ENCODE measurements around the gene INPP5D. TPM values are rescaled to one million over a fixed set of nuclear protein-coding genes. Genes with fewer than 3 reads are reported as not detected.

The INPP5D gene
- total and polyA plus RNA-seq, 2 donors (not counting 1 experiment from before 2014, with no cell fraction given), result 0.01 to 0.33 TPM

DNA sequence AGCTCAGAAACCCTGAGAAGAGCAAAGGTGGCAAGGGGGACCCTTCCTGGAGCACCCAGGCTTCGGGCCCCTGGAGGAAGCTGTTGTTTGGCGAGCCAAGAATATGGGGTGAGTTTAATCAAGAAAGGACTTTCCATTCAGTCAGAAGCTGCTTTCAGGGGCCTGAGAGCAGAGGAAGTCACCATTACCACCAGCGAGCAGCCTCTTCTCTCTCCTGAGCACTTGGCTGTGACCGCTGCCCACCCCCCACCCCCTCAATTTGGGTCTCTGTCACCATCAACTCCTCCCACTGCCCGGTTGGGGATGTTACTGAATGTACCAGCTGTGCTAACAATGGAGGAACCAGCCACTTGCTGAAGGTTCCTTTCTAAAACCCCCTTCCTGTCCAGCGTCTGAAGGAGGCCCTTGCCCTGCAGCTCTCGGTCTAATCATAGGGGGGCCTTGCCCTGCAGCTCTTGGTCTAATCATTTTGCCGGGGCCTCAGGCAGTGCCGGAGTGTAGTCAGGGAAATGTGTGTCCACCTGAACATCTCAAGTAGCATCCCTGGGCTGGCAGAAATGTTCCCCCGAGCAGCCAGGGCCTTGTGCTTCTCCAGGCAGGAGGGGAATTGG lies 943 bp downstream of the INPP5D start:
- no peak for TF ChIP-seq EZH2 (IDR thresholded peaks at IDR 0.05; ENCODE audit: low read length, missing control alignments)
- TF ChIP-seq, protein P1, sequence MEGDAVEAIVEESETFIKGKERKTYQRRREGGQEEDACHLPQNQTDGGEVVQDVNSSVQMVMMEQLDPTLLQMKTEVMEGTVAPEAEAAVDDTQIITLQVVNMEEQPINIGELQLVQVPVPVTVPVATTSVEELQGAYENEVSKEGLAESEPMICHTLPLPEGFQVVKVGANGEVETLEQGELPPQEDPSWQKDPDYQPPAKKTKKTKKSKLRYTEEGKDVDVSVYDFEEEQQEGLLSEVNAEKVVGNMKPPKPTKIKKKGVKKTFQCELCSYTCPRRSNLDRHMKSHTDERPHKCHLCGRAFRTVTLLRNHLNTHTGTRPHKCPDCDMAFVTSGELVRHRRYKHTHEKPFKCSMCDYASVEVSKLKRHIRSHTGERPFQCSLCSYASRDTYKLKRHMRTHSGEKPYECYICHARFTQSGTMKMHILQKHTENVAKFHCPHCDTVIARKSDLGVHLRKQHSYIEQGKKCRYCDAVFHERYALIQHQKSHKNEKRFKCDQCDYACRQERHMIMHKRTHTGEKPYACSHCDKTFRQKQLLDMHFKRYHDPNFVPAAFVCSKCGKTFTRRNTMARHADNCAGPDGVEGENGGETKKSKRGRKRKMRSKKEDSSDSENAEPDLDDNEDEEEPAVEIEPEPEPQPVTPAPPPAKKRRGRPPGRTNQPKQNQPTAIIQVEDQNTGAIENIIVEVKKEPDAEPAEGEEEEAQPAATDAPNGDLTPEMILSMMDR (conservative IDR thresholded peaks at IDR 0.05 in 1 of 2, IDR thresholded peaks at IDR 0.05 in 1 of 2; ENCODE audit: low read depth in 1 of 2, low read length in 2 of 2), result no peak
- no peaks in the 10 kb centered on the region for H3K27me3 ChIP-seq (ENCODE audit: control insufficient read depth, insufficient read depth, low read length)
- H3K27ac ChIP-seq (ENCODE audit: insufficient read depth, low read length), result no peak overlapping the region
- H3K4me1 ChIP-seq (ENCODE audit: control insufficient read depth, extremely low read depth, insufficient read depth, low read length), result no peaks in the 10 kb centered on the region
- no peak overlapping the region for H3K4me2 ChIP-seq (ENCODE audit: extremely low read depth, insufficient read depth, low read length)
- no peaks in the 10 kb centered on the region for H3K9me3 ChIP-seq (ENCODE audit: control insufficient read depth, insufficient read depth, low read depth, low read length)
- no peaks in the 10 kb centered on the region for H3K36me3 ChIP-seq (ENCODE audit: control insufficient read depth, insufficient read depth, low read length)
- H4K20me1 ChIP-seq (ENCODE audit: control insufficient read depth, extremely low read depth, insufficient read depth, low read length), result no peaks in the 10 kb centered on the region
- H3K79me2 ChIP-seq (ENCODE audit: control insufficient read depth, insufficient read depth, low read length), result no peaks in the 10 kb centered on the region
- no peak overlapping the region for H3K4me3 ChIP-seq (replicated peaks in 1 of 4; ENCODE audit: control extremely low read depth in 1 of 4, insufficient read depth in 1 of 4, low read depth in 3 of 4, low read length in 4 of 4)
- no peak overlapping the region for H3K9ac ChIP-seq (ENCODE audit: insufficient read depth, low read length)
- DNase-seq (ENCODE audit: low read depth in 2 of 2), result no peak
- no peak overlapping the region for H2AFZ ChIP-seq (ENCODE audit: low read length)

DNA sequence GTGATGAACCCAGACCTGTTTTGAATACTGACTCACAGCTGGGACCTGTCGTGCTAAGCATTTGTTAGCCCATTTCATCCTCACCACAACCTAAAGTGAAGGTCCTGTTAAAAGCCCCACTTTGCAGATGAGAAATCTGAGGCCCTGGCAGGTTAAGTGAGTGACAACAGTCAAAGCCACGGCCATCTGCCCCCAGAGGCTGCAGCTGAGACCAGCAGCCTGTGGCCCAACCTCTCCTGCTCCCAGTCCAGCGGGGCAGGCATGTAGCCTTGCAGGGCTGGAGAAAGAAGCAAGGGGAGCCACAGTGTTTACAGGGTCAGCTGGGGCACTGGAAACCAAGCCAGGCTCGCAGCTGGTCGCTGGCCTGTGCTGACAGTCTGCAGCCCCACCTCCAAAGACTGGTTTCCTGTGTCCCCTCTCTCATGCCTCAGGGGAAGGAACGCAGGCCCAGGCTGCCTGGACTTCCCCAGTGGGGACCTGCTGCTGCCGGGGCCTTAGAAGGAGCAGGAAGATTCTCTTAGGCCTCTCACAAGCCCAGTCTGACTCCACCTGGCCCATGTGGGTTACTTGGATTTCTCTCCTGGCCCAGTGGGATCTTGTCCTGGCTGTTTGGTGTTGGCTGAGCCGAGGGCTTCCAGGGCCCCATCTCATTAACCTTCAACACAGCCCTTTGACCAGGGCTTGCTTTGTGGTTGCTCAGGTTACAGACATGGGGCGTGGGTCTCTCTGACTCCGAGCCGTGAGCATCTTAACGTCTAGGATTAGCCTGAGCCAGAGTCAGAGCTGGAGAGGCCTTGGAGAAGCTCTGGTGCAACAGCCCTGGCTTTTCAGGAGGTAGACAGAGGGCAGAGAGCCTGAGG lies 1.7 kb downstream of the INPP5D start:
- Histone ChIP-seq H2AFZ (ENCODE audit: low read length) (peak overlapping the region; percentile 20), H3K4me1 (ENCODE audit: control insufficient read depth, extremely low read depth, insufficient read depth, low read length) (no peaks in the 10 kb centered on the region), H3K27me3 (ENCODE audit: control insufficient read depth, insufficient read depth, low read length) (no peaks in the 10 kb centered on the region), H3K36me3 (ENCODE audit: control insufficient read depth, insufficient read depth, low read length) (no peaks in the 10 kb centered on the region), H3K9ac (ENCODE audit: insufficient read depth, low read length) (no peak overlapping the region), H3K9me3 (ENCODE audit: control insufficient read depth, insufficient read depth, low read depth, low read length) (no peaks in the 10 kb centered on the region), H3K4me2 (ENCODE audit: extremely low read depth, insufficient read depth, low read length) (no peak overlapping the region), H4K20me1 (ENCODE audit: control insufficient read depth, extremely low read depth, insufficient read depth, low read length) (no peaks in the 10 kb centered on the region), H3K4me3 (replicated peaks in 1 of 4; ENCODE audit: control extremely low read depth in 1 of 4, insufficient read depth in 1 of 4, low read depth in 3 of 4, low read length in 4 of 4) (no peak overlapping the region), H3K27ac (ENCODE audit: insufficient read depth, low read length) (no peak overlapping the region), H3K79me2 (ENCODE audit: control insufficient read depth, insufficient read depth, low read length) (no peaks in the 10 kb centered on the region)
- TF ChIP-seq, protein P1 (conservative IDR thresholded peaks at IDR 0.05 in 1 of 2, IDR thresholded peaks at IDR 0.05 in 1 of 2; ENCODE audit: low read depth in 1 of 2, low read length in 2 of 2), result peak; percentile 21 to 33
- TF ChIP-seq EZH2 (IDR thresholded peaks at IDR 0.05; ENCODE audit: low read length, missing control alignments), result no peak
- DNase-seq (ENCODE audit: low read depth in 2 of 2), result peak in 1 of 2 donors; percentile 61

DNA sequence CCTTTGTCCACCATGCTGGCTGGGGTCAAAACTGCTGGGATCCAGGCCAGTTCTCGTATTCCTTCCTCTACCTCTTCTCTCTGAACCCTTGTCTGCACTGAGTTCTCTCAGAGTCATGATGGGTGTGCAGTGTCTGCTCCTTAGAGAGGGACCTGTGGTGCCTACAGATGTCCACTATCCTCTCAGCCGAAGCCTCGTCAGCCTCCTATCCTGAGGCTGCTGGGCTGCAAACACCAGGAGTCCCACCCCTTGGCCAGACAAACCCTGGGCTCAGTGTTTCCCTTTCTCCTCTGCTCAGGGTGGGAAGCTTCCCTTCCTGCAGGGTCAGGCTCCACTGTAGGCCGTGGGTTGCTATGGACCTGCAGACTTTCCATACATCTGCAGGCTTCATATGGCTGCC lies 2.3 kb downstream of the INPP5D start:
- no peaks in the 10 kb centered on the region for H3K36me3 ChIP-seq (ENCODE audit: control insufficient read depth, insufficient read depth, low read length)
- H3K27me3 ChIP-seq (ENCODE audit: control insufficient read depth, insufficient read depth, low read length), result no peaks in the 10 kb centered on the region
- no peak overlapping the region for H3K4me3 ChIP-seq (replicated peaks in 1 of 4; ENCODE audit: control extremely low read depth in 1 of 4, insufficient read depth in 1 of 4, low read depth in 3 of 4, low read length in 4 of 4)
- no peaks in the 10 kb centered on the region for H4K20me1 ChIP-seq (ENCODE audit: control insufficient read depth, extremely low read depth, insufficient read depth, low read length)
- H3K4me1 ChIP-seq (ENCODE audit: control insufficient read depth, extremely low read depth, insufficient read depth, low read length), result no peaks in the 10 kb centered on the region
- TF ChIP-seq, protein P1 (conservative IDR thresholded peaks at IDR 0.05 in 1 of 2, IDR thresholded peaks at IDR 0.05 in 1 of 2; ENCODE audit: low read depth in 1 of 2, low read length in 2 of 2), result no peak
- no peak for TF ChIP-seq EZH2 (IDR thresholded peaks at IDR 0.05; ENCODE audit: low read length, missing control alignments)
- H3K27ac ChIP-seq (ENCODE audit: insufficient read depth, low read length), result no peak overlapping the region
- H3K79me2 ChIP-seq (ENCODE audit: control insufficient read depth, insufficient read depth, low read length), result no peaks in the 10 kb centered on the region
- DNase-seq (ENCODE audit: low read depth in 2 of 2), result no peak
- H3K4me2 ChIP-seq (ENCODE audit: extremely low read depth, insufficient read depth, low read length), result no peak overlapping the region
- H2AFZ ChIP-seq (ENCODE audit: low read length), result no peak overlapping the region
- no peak overlapping the region for H3K9ac ChIP-seq (ENCODE audit: insufficient read depth, low read length)
- H3K9me3 ChIP-seq (ENCODE audit: control insufficient read depth, insufficient read depth, low read depth, low read length), result no peaks in the 10 kb centered on the region

Data from fibroblast of lung (primary cell).